CD4-positive, CD25-positive, alpha-beta regulatory T cell (primary cell): ENCODE results near the gene LGALS3BP. TPM values are rescaled to one million over a fixed set of nuclear protein-coding genes. Genes with fewer than 3 reads are reported as not detected.

Source experiments
- ATAC-seq, 2 donors: fragments of 150-1000 bp; cut with Tn5 transposase; one replicate each; pipeline ENCODE4 v1.10.0; 2021; ENCODE audit warnings: low read depth in 2 of 2, moderate number of reproducible peaks in 2 of 2, moderate library complexity in 1 of 2
- DNase-seq, 3 donors: peaks; one replicate each; pipeline versions ENCODE4 v3.0.0 to v3.0.0-alpha.2; 2012 to 2022; ENCODE audit warnings: mixed read lengths in 1 of 3
- H3K27ac ChIP-seq: one replicate; pipeline ENCODE4 v1.7.0; 2013; ENCODE audit warnings: mild to moderate bottlenecking, low read length; ENCODE audit not compliant: insufficient read depth, poor library complexity, severe bottlenecking
- H3K27me3 ChIP-seq: one replicate; pipeline ENCODE4 v1.7.0; 2013; ENCODE audit warnings: low read length; ENCODE audit not compliant: control insufficient read depth, insufficient read depth
- H3K36me3 ChIP-seq: one replicate; pipeline ENCODE4 v1.7.0; 2013; ENCODE audit warnings: mild to moderate bottlenecking, low read length, moderate library complexity; ENCODE audit not compliant: control insufficient read depth, insufficient read depth
- H3K4me1 ChIP-seq: 2 replicates; pipeline ENCODE4 v1.7.0; 2013; ENCODE audit warnings: mild to moderate bottlenecking, low read length; ENCODE audit not compliant: insufficient read depth, control insufficient read depth, poor library complexity, severe bottlenecking
- H3K4me3 ChIP-seq: one replicate; pipeline ENCODE4 v1.7.0; 2013; ENCODE audit warnings: low read depth, mild to moderate bottlenecking, low read length, moderate library complexity
- H3K9me3 ChIP-seq, 2 experiments: 1 replicate in 1 of 2; 2 replicates in 1 of 2; pipeline ENCODE4 v1.7.0; 2013; ENCODE audit warnings: low read length in 2 of 2, mild to moderate bottlenecking in 1 of 2, moderate library complexity in 1 of 2; ENCODE audit not compliant: control insufficient read depth in 2 of 2
- H3K27ac Mint-ChIP-seq, 3 donors: one replicate each; pipeline ENCODE4 v1.8.0; 2020 to 2022; ENCODE audit warnings: mild to moderate bottlenecking in 3 of 3, mixed read lengths in 3 of 3, moderate library complexity in 2 of 3
- H3K27me3 Mint-ChIP-seq: one replicate; pipeline ENCODE4 v1.8.0; 2022; ENCODE audit warnings: mild to moderate bottlenecking, mixed read lengths
- H3K36me3 Mint-ChIP-seq: one replicate; pipeline ENCODE4 v1.8.0; 2020; ENCODE audit warnings: mixed read lengths
- H3K4me1 Mint-ChIP-seq, 4 donors: one replicate each; pipeline ENCODE4 v1.8.0; 2020 to 2022; ENCODE audit warnings: mixed read lengths in 4 of 4, mild to moderate bottlenecking in 1 of 4
- H3K4me3 Mint-ChIP-seq, 4 donors: one replicate each; pipeline ENCODE4 v1.8.0; 2020 to 2022; ENCODE audit warnings: mild to moderate bottlenecking in 4 of 4, mixed read lengths in 4 of 4, moderate library complexity in 3 of 4
- H3K9me3 Mint-ChIP-seq, 7 donors: one replicate each; pipeline ENCODE4 v1.8.0; 2020 to 2022; ENCODE audit warnings: mixed read lengths in 7 of 7, mild to moderate bottlenecking in 3 of 7, moderate library complexity in 2 of 7
- polyA plus RNA-seq, 4 donors: library from polyadenylated mRNA; unstranded; fragments of 300-500 nt; fragmentation: Illumina TruSeq; gene quantifications; one replicate each; pipeline ENCODE4 v1.2.3, GENCODE V29; 2021
- total RNA-seq: library from RNA; stranded (reverse); gene quantifications from one replicate; pipeline ENCODE4 v1.2.3, GENCODE V29; 2022

The LGALS3BP gene
- total and polyA plus RNA-seq, 5 donors from 2014 or later: 23.4 to 43.5 (median 27.2) TPM

DNA sequence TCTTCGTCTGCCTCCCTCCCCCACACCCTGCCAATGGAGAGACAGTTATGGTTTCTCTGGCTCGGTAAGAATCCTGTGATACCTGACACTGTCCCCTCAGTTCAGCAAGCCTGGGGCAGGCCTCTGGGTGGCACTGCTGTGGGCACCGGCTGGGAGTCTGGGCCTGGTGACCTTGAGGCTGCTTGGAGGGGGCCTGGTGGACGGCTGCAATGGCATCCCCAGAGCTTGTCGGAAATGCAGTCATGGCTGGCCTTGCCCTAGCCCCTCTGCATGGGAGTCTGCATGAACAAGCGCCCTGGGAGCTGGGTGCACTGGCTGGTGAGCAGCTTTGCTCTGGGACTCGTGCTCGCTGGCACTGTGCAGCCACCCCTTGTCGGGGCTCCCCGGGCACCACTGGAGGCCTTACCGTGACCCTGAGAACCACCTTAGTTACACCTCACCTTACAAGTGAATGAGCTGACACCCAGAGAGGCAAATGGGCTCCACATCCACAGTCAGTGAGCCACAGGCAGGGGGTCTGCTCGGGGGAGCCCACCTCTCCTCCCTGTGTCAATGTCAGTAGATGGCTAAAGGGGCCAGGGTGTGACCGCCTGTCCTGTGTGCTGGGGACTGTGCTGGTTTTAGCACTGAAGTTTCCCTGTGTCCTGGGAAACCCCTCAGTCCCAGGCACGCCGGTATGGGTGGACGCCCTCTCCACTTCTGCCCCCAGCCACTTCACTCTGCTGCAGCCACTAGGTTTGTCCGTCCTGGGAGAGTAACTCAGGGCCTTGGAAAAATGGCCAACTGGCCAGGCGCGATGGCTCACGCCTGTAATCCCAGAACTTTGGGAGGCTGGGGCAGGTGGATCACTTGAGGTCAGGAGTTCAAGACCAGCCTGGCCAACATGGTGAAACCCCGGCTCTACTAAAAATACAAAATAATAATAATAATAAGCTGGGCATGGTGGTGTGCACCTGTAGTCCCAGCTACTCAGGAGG, 1.4 kb downstream of the LGALS3BP start:
- H3K27ac ChIP-seq: no peak overlapping the region
- H3K4me1 Mint-ChIP-seq: peaks cover 0 to 10% (median 0%) of the 10 kb centered on the region in 4 donors
- H3K36me3 ChIP-seq: no peaks in the 10 kb centered on the region
- no peak overlapping the region for H3K27ac Mint-ChIP-seq
- peak overlapping the region in 3 of 4 donors; percentile 19 to 82 (median 69) for H3K4me3 Mint-ChIP-seq
- peaks cover 7% of the 10 kb centered on the region for H3K4me1 ChIP-seq
- no peaks in the 10 kb centered on the region for H3K36me3 Mint-ChIP-seq
- no peaks in the 10 kb centered on the region for H3K27me3 ChIP-seq
- H3K27me3 Mint-ChIP-seq: no peaks in the 10 kb centered on the region
- H3K9me3 ChIP-seq: no peaks in the 10 kb centered on the region
- DNase-seq (no peak), ATAC-seq (no peak)
- H3K9me3 Mint-ChIP-seq: no peaks in the 10 kb centered on the region
- H3K4me3 ChIP-seq: no peak overlapping the region

DNA sequence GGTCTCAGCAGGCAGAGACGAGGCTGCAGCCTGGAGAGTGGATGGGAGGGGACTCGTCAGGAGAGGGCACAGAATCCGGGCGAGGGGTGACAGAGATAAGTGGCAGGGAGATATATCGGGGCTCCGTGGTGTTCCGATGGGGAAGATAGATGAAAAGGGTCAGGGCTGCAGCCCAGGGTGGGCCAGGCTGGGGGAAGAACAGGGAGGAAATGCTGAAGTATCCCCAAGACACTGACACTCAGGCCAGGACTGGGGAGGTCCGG, 2.1 kb downstream of the LGALS3BP start:
- no peak for DNase-seq
- H3K36me3 Mint-ChIP-seq: no peaks in the 10 kb centered on the region
- Histone ChIP-seq H3K4me3 (no peak overlapping the region), H3K36me3 (no peaks in the 10 kb centered on the region), H3K27ac (no peak overlapping the region), H3K9me3 (no peaks in the 10 kb centered on the region), H3K4me1 (peaks cover 7% of the 10 kb centered on the region), H3K27me3 (no peaks in the 10 kb centered on the region)
- H3K4me1 Mint-ChIP-seq: peaks cover 0 to 10% (median 0%) of the 10 kb centered on the region in 4 donors
- H3K27me3 Mint-ChIP-seq: no peaks in the 10 kb centered on the region
- no peaks in the 10 kb centered on the region for H3K9me3 Mint-ChIP-seq
- peak overlapping the region in 1 of 3 donors; percentile 69 for H3K27ac Mint-ChIP-seq
- no peak for ATAC-seq
- peak overlapping the region in 1 of 4 donors; percentile 80 for H3K4me3 Mint-ChIP-seq

DNA sequence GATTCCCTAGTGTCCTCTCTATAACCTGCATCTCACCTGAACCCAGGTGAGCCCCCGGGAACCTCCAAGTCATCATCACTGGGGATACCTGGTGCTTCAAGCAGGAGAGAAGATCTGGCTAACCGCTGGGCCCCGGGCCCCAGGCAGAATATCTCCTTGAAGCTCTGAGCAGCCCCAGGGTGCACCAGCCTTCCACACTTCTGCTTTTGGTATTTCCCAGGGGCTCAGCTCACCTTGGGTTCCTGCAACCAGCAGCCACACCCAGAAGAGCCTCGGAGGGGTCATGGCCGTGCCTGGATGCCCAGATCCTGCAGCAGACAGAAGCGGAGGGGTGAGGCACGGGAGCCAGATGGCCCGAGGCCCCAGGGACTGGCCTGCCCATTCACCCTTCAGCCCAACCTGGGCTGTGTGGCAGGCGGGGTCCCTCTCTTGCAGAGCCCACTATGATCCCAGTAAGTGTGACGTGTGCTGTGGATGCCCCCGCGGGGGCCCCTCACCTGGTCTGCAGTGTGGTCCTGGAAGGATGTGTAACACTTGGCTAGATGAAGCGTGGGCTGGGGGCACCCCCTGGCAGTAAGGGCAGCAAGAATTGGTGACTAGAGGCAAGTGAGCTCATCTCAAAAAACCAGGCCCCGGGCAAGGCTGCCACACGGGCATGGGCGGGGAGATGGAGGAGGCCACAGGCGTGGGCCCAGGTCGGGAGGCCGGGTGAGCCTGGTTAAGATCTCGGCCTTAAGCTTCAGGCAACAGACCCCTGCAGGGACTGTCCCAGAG, 2.6 kb downstream of the LGALS3BP start:
- H3K27ac Mint-ChIP-seq: no peak overlapping the region
- DNase-seq (no peak), ATAC-seq (no peak)
- H3K4me3 ChIP-seq: no peak overlapping the region
- H3K27me3 Mint-ChIP-seq: no peaks in the 10 kb centered on the region
- H3K27me3 ChIP-seq: no peaks in the 10 kb centered on the region
- no peaks in the 10 kb centered on the region for H3K9me3 ChIP-seq
- peaks cover 7% of the 10 kb centered on the region for H3K4me1 ChIP-seq
- H3K9me3 Mint-ChIP-seq: no peaks in the 10 kb centered on the region
- no peaks in the 10 kb centered on the region for H3K36me3 Mint-ChIP-seq
- no peaks in the 10 kb centered on the region for H3K36me3 ChIP-seq
- H3K4me1 Mint-ChIP-seq: peaks cover 0 to 10% (median 0%) of the 10 kb centered on the region in 4 donors
- H3K27ac ChIP-seq: no peak overlapping the region
- H3K4me3 Mint-ChIP-seq: peak overlapping the region in 1 of 4 donors; percentile 80

DNA sequence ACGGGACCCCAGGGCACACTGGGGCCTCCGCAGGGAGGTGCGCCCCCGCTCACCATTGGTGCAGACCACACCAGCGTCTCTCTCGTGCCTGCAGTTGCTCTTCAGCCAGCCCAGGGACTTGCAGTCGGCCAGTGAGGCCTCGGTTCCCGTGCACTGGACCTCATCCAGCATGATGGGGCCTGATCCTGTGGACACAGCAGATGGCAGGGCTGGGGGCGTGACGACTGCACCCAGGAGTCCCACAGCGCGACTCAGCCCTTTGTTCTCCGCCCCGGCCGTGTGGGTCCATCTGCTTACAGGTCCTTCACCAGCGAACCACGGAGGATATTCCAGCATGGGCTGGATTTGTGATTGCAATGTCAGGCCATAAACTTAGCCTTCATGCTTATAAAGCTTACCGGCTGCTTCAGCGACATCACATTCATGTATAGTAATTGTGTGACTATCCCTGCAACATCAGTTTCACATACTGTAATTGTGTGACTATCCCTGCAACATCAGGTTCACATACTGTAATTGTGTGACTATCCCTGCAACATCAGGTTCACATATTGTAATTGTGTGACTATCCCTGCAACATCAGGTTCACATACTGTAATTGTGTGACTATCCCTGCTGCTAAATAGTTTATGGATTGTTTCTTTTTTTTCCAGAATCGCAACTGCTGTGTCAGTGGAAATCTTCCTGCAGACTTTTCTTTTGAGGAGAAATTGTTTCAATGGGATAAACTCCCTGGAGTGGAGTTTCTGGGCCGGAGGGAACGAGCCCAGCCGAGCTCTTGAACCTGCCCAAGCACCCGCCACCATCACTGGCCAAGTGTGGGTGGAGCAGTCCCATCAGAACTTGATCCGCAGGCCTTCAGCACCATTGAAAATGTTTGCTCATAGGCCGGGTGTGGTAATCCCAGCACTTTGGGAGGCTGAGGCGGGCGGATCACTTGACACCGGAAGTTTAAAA, 4.8 kb downstream of the LGALS3BP start:
- peaks cover 0 to 13% (median 7%) of the 10 kb centered on the region in 4 donors for H3K4me1 Mint-ChIP-seq

DNA sequence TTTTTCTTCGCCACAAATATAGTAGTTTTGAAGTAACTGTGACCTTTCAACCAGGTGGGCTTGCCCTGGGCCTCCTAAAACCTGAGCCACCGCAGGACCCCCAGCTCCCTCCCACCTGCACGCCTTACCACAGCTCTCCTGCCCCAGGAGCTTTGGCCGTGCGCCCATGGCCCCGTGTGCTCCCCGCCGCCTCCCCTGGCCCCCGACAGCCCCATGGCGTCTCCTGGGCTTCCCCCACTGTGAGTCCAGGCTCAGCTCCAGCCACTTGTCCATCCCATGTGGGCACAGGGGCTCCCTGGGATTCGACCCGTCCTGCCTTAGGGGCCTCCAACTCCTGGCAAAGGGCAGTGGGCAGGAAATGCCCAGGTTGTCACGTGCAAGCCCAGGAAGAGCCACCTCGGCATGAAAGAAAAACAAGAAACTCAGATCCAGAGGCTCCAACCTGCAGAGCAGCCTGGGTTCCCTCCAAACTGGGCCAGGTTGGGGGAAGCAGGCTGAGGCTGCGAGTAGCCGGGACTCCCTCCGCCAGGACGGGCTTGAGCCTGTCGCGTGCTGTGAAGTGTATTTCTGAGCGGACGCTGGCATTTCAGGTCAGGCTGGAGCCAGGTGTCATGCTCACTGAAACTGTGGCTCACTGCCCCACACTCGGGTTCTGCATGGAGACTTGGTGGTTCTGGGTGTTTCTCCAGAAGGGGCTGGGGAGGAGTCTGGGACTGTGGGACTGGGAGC, 5.8 kb downstream of the LGALS3BP start:
- Histone ChIP-seq H3K27ac (no peak overlapping the region), H3K9me3 (no peaks in the 10 kb centered on the region), H3K27me3 (no peaks in the 10 kb centered on the region), H3K36me3 (no peaks in the 10 kb centered on the region), H3K4me3 (no peak overlapping the region), H3K4me1 (peaks cover 7% of the 10 kb centered on the region)
- peaks cover 5% of the 10 kb centered on the region for H3K36me3 Mint-ChIP-seq
- H3K9me3 Mint-ChIP-seq: no peaks in the 10 kb centered on the region
- H3K27ac Mint-ChIP-seq: no peak overlapping the region
- H3K4me3 Mint-ChIP-seq: no peak overlapping the region
- no peaks in the 10 kb centered on the region for H3K27me3 Mint-ChIP-seq
- H3K4me1 Mint-ChIP-seq: peaks cover 0 to 11% (median 7%) of the 10 kb centered on the region in 4 donors
- ATAC-seq: no peak
- DNase-seq: no peak

More for the DNA sequence above, 4.8 kb downstream of the LGALS3BP start:
- H3K36me3 Mint-ChIP-seq: peaks cover 5% of the 10 kb centered on the region
- Histone ChIP-seq H3K27me3 (no peaks in the 10 kb centered on the region), H3K27ac (no peak overlapping the region), H3K36me3 (no peaks in the 10 kb centered on the region), H3K4me3 (no peak overlapping the region), H3K4me1 (peaks cover 10% of the 10 kb centered on the region), H3K9me3 (no peaks in the 10 kb centered on the region)
- no peaks in the 10 kb centered on the region for H3K27me3 Mint-ChIP-seq
- no peak overlapping the region for H3K27ac Mint-ChIP-seq
- DNase-seq (no peak), ATAC-seq (no peak)
- H3K9me3 Mint-ChIP-seq: no peaks in the 10 kb centered on the region
- H3K4me3 Mint-ChIP-seq: no peak overlapping the region

DNA sequence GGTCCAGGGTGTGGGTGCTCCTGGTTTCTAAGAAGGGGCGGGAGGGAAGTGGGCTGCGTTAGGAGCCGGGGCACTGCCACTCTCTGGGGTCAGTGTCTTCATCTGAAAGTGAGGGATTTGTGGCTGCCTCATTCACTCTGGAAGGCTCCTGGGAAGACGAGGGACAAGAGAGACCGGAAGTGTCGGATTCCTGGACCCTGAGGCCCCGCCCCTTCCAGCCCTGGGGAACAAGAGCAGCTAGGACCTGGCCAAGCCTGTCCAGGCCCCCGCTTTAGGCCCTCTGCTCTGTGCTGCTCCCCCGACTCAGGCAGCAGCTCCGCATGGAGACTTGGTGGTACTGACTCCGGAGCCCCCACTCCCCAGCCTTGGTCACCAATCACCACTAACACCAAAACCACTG, 6.5 kb downstream of the LGALS3BP start:
- H3K36me3 Mint-ChIP-seq: peaks cover 5% of the 10 kb centered on the region
- H3K36me3 ChIP-seq: no peaks in the 10 kb centered on the region
- ATAC-seq (no peak), DNase-seq (no peak)
- peaks cover 0 to 11% (median 7%) of the 10 kb centered on the region in 4 donors for H3K4me1 Mint-ChIP-seq
- H3K27ac Mint-ChIP-seq: no peak overlapping the region
- no peaks in the 10 kb centered on the region for H3K27me3 ChIP-seq
- H3K9me3 ChIP-seq: no peaks in the 10 kb centered on the region
- no peaks in the 10 kb centered on the region for H3K27me3 Mint-ChIP-seq
- H3K4me1 ChIP-seq: peaks cover 7% of the 10 kb centered on the region
- H3K4me3 ChIP-seq: no peak overlapping the region
- H3K27ac ChIP-seq: no peak overlapping the region
- no peak overlapping the region for H3K4me3 Mint-ChIP-seq
- H3K9me3 Mint-ChIP-seq: no peaks in the 10 kb centered on the region
